Measurements from ENCODE around the gene PCGF1. TPM values are rescaled to one million over a fixed set of nuclear protein-coding genes. Genes with fewer than 3 reads are reported as not detected.

PCGF1 gene
- total and polyA plus RNA-seq, 9 of the 15 experiments (the other 6 are each of a cell fraction or from before 2014, with no cell fraction given) = 20.3 to 45.7 (median 29.3) TPM

DNA sequence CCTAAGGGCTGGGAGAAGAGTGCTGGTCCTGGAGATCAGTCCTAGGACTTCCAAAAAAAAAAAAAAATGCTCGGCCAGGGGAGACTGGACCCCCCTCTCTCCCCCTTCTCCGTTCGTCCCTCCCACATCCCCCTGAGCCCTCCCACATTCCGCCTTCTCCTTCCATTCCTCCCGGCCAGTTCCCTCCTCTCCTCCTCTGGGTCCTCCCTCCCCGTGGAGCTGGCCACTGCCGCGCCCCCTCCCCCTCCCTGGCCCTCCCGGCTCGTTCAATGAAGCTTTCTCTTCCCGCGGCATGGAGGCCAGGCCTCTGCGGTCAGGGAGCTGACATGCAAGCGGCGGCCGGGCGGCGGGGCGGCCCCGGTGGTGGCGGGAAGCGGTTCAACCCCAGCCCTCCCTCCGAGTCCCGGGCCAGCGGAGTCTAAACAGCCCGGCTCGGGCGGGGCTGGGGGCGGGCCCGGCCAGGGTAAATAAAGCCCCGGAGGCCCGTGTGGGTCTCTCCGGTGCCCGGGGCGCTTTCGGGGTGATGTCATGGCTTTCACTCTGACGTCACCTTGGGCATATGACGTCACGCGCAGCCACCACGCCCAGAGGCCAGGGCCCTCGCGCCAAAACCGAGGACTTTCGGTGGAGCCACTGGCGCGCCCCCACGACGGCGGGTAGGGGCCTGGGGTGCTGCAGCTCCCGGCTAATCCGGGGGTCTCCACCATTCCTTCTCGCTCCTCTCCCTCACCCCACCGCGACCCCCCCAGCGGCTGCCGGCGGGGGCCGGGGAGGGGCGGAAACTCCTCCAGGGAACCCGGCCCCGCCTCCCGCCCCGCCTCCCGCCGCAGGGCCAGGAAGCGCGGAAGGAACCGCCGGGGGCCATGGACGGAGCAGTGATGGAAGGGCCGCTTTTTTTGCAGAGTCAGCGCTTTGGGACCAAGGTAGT, 46.7 kb upstream of the PCGF1 start, which contains the start of the genes DOK1 and LOXL3:
Gene DOK1, plus strand, starts transcription at position 829 of the 928 bp plus-strand sequence. Its CDS starts 35 bp downstream, at position 864.
Gene LOXL3, minus strand, starts transcription at position 51 of the 928 bp plus-strand sequence. CDS start 1,308 bp downstream, outside the sequence.
- H3K36me3 ChIP-seq (ENCODE audit: control insufficient read depth, insufficient read depth, low read length) = peaks cover 17% of the 10 kb centered on the region; the same call in 1 of the 3 replicates
- FAIRE-seq = peak; percentile 44
- POLR2A ChIA-PET = interaction anchor here (0.6 to 1.1 kb wide), 2 partner anchors 23 to 167 kb away, joined by 3 to 5 read pairs; no protein-coding TSS in a partner anchor
- H3K9me3 ChIP-seq (replicated peaks; ENCODE audit: control insufficient read depth, insufficient read depth, low read depth, low read length) = no peaks in the 10 kb centered on the region
- H2AFZ ChIP-seq (ENCODE audit: low read depth, low read length) = peak within 1 kb of the TSS; percentile 90
- in situ Hi-C loops (cut with MboI) = no loop called here
- BruUV-seq (replicated peaks) = no TSS peak
- H3K4me1 ChIP-seq (replicated peaks in 1 of 2; ENCODE audit: control insufficient read depth in 2 of 2, insufficient read depth in 2 of 2, low read length in 2 of 2) = peaks cover 18 to 54% of the 10 kb centered on the region in 2 experiments
- peak within 1 kb of the TSS; percentile 83 to 99 for H3K9ac ChIP-seq (ENCODE audit: insufficient read depth in 1 of 2, low read depth in 2 of 2, low read length in 2 of 2)
- intact Hi-C loops (cut with micrococcal nuclease) = loop anchor here (2.0 kb wide), 1 partner anchor 23 kb away; no protein-coding TSS in a partner anchor
- CTCF ChIA-PET (ENCODE audit: low intra/inter-chr PET ratio) = interaction anchor here (0.5 kb wide), 1 partner anchor 302 kb away, joined by 3 read pairs; no protein-coding TSS in a partner anchor
- H3K9me1 ChIP-seq (ENCODE audit: control insufficient read depth, insufficient read depth, low read length) = no peaks in the 10 kb centered on the region
- peak within 1 kb of the TSS; percentile 95 for H3K4me2 ChIP-seq (ENCODE audit: insufficient read depth, low read length)
- peaks cover 16% of the 10 kb centered on the region; the same call in 2 of the 3 replicates for H3K79me2 ChIP-seq (ENCODE audit: control insufficient read depth, insufficient read depth, low read length)
- no peaks in the 10 kb centered on the region for H4K20me1 ChIP-seq (replicated peaks; ENCODE audit: control insufficient read depth, insufficient read depth, low read length)
- 1% methylated on average over 23 of the region's 73 CpGs for WGBS (ENCODE audit: insufficient coverage, low coverage, missing lambda C conversion rate)
- DNase-seq (ENCODE audit: extremely low read depth in 1 of 4, low spot score in 3 of 4) = peak; percentile 89 to 94 (median 92)
- peak within 1 kb of the TSS; percentile 66 for H3K4me3 ChIP-seq
- H3K27ac ChIP-seq (ENCODE audit: extremely low read depth, low read depth, low read length) = peak within 1 kb of the TSS; percentile 92
- peak; percentile 87 for ATAC-seq
- no peaks in the 10 kb centered on the region for H3K27me3 ChIP-seq (ENCODE audit: control insufficient read depth in 2 of 2, insufficient read depth in 2 of 2, low read length in 2 of 2)
- TF ChIP-seq RBM14 (IDR thresholded peaks at IDR 0.05; ENCODE audit: borderline replicate concordance, insufficient read depth, low read depth, low read length) (no peak), SRSF7 (optimal IDR thresholded peaks at IDR 0.05; ENCODE audit: low read depth, low read length) (no peak), FOXP1 (CRISPR knock-in tag; IDR thresholded peaks at IDR 0.05) (no peak), FOS (IDR thresholded peaks at IDR 0.05; ENCODE audit: extremely low read depth, insufficient read length) (no peak), ZNF140 (CRISPR knock-in tag; IDR thresholded peaks at IDR 0.05) (no peak), ARID2 (IDR thresholded peaks at IDR 0.05) (no peak), SMARCA5 (IDR thresholded peaks at IDR 0.05) (no peak), ZNF134 (CRISPR knock-in tag; conservative IDR thresholded peaks at IDR 0.05) (no peak; the same call in 1 of the 2 replicates), PHTF2 (CRISPR knock-in tag; IDR thresholded peaks at IDR 0.05) (no peak), ZBTB17 (CRISPR knock-in tag; IDR thresholded peaks at IDR 0.05) (no peak), ZNF124 (CRISPR knock-in tag; IDR thresholded peaks at IDR 0.05) (no peak)
- TF ChIP-seq, protein P1, sequence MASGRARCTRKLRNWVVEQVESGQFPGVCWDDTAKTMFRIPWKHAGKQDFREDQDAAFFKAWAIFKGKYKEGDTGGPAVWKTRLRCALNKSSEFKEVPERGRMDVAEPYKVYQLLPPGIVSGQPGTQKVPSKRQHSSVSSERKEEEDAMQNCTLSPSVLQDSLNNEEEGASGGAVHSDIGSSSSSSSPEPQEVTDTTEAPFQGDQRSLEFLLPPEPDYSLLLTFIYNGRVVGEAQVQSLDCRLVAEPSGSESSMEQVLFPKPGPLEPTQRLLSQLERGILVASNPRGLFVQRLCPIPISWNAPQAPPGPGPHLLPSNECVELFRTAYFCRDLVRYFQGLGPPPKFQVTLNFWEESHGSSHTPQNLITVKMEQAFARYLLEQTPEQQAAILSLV (tag; IDR thresholded peaks at IDR 0.05) = no peak
- TF ChIP-seq, protein P2, sequence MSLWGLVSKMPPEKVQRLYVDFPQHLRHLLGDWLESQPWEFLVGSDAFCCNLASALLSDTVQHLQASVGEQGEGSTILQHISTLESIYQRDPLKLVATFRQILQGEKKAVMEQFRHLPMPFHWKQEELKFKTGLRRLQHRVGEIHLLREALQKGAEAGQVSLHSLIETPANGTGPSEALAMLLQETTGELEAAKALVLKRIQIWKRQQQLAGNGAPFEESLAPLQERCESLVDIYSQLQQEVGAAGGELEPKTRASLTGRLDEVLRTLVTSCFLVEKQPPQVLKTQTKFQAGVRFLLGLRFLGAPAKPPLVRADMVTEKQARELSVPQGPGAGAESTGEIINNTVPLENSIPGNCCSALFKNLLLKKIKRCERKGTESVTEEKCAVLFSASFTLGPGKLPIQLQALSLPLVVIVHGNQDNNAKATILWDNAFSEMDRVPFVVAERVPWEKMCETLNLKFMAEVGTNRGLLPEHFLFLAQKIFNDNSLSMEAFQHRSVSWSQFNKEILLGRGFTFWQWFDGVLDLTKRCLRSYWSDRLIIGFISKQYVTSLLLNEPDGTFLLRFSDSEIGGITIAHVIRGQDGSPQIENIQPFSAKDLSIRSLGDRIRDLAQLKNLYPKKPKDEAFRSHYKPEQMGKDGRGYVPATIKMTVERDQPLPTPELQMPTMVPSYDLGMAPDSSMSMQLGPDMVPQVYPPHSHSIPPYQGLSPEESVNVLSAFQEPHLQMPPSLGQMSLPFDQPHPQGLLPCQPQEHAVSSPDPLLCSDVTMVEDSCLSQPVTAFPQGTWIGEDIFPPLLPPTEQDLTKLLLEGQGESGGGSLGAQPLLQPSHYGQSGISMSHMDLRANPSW (CRISPR knock-in tag; IDR thresholded peaks at IDR 0.05) = 0 out of 2 replicates have a peak, but pooled peaks have one; percentile 61
- TF ChIP-seq, protein P3, sequence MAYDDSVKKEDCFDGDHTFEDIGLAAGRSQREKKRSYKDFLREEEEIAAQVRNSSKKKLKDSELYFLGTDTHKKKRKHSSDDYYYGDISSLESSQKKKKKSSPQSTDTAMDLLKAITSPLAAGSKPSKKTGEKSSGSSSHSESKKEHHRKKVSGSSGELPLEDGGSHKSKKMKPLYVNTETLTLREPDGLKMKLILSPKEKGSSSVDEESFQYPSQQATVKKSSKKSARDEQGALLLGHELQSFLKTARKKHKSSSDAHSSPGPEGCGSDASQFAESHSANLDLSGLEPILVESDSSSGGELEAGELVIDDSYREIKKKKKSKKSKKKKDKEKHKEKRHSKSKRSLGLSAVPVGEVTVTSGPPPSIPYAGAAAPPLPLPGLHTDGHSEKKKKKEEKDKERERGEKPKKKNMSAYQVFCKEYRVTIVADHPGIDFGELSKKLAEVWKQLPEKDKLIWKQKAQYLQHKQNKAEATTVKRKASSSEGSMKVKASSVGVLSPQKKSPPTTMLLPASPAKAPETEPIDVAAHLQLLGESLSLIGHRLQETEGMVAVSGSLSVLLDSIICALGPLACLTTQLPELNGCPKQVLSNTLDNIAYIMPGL (CRISPR knock-in tag; IDR thresholded peaks at IDR 0.05) = no peak
- TF ChIP-seq, protein P4, sequence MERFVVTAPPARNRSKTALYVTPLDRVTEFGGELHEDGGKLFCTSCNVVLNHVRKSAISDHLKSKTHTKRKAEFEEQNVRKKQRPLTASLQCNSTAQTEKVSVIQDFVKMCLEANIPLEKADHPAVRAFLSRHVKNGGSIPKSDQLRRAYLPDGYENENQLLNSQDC (CRISPR knock-in tag; IDR thresholded peaks at IDR 0.05) = no peak

Data from K562 (cell line).